Dermis microvascular lymphatic vessel endothelial cell (primary cell): Measurements from ENCODE around the gene FAM83C. TPM values are rescaled to one million over a fixed set of nuclear protein-coding genes. Genes with fewer than 3 reads are reported as not detected.

Source experiments
- DNase-seq, 2 donors: peaks; one replicate each; pipeline versions ENCODE4 v3.0.0 to v3.0.0-alpha.2; 2010; ENCODE audit warnings: low read depth in 2 of 2
- total RNA-seq: library from RNA; depleted of rRNA; stranded (reverse); fragments of >200 nt; gene quantifications from 2 replicates; pipeline ENCODE4 v1.2.1, GENCODE V29; 2014

The FAM83C gene
- not detected in 2 replicates for total RNA-seq

DNA sequence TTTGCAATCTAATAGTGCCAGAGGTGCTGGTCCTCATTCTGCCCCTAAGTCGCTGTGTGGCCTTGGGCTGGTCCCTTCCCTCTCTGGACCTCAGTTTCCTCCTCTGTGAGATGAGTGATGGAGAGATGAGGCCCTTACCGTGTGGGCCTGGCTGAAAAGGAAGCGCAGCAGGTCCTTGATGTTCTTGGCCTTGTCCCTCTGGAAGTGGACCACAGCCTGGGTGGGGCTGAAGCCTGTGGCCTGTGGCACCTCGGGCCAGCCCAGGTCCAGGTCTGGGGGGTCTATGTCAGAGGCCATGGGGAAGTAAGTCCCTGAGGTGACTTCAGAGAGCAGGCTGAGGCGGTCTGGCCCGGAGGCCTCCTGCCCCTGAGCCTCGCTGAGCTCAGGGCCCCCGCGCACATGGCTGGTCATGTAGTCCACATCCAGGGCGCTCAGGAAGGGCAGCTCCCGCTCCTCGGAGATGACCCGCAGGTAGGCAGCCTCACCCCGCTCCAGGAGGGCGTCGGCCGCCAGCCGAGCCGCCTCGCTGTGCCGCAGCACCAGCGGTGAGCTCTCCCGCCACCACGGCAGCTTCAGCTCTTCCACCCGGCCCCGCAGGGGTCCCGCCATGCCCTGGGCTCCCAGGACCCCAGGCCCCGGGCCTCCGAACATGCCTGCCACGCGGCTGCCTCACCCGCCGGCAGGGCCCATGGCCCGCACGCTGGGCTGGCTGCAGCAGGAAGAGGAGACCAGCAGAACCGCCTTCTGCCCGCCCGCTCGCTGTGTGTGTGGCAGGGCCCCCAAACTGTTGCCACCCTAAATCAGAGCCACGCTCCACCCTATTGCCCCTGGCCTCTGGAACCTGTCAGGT lies at the start of gene FAM83C:
FAM83C (minus strand) TSS at position 772 of the 850 bp plus-strand sequence; CDS start at position 651, 121 bp downstream.
- no peak for DNase-seq

DNA sequence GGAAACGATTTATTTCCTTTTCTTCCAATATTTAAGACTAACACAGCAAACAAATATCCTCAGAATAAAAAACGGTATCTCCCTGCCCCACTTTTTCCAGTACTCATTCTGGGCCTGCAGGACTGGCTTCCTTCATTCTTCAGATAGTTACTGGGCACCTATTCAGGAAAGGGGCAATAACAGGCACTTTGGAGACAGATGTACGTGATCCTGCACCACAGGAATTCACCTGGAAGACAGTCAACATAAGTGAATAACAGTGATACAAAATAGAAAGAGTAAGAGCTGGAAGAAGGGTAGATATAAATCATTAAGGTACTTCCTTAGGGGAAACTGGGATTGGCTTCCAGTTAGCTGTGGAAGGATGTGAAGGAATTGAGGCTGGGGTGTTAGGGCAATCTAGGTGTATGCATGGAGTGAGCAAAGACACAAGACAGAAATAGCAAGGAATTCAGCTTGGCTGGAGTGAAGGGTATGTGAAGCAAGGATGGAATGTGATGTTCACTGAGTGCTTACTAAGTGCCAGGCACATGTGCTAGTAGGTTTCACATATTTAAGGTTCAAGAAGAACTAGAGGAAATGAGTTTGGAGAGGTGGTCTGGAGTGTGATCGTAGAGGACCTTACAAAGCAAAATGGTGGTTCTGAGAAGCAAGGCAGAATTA lies 49.3 kb upstream of the FAM83C start:
- DNase-seq: no peak

DNA sequence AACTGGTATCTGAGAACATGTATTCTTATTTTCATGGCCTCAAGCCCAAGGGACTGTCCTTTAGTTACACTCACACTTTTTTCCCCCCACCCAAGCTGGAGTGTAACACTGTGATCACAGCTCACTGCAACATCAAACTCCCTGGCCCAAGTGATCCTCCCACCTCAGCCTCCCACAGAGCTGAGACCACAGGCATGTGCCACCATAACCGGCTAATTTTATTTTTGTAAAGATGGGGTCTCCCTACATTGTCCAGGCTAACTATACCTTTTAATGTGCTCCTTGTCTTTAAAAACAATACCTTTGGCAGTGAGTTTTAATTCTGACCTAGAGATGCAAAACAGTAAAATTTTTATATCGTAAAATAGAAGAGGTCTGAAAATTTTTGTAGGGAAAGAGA lies 48.2 kb upstream of the FAM83C start:
- no peak for DNase-seq

DNA sequence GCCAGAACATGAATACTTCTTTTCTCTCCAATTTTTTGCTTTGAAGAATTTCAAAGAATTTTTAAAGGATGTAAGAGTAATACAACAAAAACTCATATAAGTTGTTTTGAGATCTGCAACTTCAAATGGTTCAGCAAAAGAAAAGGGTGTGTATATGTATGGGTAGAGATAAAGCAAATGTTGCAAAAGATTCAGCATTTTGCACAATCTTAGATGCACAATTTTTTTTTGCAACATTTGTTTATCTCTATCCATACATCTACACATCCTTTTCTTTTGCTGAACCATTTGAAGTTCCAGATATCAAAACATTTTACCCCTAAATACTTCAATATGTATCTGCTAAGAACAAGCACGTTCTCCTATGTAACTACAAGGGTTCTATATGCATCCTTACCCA lies 47.4 kb upstream of the FAM83C start:
- DNase-seq: no peak

DNA sequence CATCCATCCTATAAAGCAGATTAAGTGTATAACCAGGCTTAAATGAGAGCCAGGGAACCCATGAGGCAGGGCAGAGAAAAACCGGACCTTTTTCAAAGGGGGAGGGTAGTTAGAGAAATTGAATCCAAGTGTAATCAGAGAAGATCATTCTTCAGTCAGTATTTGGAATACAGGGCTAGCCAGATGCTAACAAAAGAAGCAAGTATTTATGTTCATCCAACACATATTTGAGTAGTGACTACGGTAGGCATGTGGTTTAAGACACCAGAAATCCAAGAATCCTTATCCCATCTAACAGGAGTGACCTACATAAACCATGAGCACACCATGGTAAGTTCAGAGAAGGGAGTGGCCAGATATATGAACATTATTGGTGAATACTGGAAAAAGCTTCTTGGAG lies 46.8 kb upstream of the FAM83C start:
- no peak for DNase-seq

DNA sequence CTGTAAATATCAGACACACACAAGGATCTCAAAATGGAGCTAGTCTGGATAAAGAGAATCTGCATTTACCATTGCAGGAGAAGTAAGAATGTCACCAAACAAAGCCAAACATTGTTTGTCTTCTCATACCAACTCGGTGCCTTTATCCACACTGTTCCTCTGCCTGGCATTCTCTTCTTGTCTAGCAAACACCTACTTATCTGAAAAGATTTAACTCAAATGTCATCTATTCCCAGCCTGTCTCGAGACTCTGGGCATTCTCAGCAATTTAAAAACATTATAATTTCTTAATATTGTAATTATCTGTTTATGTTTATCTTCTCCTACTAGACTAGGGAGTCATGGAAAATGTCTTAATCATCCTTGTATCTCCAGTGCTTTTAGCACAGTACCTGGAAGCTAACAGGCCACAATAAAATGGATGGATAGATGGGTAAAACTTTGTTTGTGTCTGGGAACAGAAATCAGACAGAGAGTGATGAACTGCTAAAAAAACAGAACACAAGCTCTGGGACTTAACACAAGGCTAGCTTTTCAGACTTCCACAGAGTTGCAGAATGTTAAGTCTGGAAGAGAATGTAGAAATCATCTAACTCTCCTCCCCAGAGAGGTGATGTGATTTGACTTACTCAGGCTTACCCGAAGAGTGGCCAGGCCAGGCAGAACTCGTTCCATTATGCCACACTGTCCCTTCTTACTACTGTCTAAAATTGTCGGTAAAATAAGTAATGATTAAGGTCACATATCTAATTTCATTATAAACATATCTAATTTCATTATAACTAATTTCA lies 42.3 kb upstream of the FAM83C start:
- DNase-seq: no peak

DNA sequence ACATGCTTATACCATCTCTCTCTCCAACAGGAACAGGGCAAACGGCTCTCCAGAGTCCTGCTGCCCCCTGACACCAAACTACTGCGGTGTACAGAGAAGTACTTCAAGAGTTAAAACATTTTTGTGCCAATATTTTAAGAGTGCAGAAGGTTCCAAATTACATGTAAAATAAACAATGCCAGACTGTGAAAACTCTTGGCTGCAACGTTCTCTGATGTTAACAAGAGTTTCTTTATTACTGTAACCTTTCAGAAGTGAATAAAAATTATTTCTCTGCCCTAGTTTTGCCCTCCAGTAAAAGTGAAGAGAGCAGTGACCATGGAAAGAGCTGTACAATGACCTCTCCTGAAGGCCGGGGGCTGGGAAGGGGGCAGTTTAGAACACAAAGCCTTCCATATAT lies 41.4 kb upstream of the FAM83C start:
- no peak for DNase-seq

DNA sequence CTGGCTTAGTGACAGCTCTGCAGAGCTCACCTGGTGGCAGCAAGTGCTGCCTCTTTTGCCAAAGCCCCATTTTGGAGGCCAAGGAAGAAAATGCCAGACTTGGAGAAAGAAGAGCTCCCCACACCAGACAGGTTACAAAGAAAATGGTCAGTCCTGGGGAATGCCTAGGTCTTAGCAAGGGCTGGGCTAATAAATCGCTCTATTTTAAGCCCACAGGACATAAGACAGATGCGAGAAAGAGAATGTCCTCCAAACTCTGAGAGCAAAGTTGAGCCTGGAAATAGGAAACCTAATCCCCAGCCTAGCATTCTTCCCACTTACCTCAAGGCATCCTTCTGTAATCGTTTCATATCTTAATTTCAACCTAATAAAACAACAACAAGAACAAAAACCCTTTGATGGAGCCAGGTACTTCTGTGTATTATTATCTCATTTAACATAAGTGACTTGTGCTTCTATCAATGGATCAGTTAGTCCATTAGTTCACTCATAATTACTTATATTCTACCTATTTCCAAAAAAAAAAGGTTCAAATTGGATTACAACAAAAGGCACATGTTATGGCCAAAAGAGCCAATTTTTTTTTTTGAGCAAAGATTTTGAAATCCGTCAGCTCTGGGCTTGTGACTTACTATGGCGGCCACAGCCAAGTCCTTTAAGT lies 40.4 kb upstream of the FAM83C start:
- no peak for DNase-seq

DNA sequence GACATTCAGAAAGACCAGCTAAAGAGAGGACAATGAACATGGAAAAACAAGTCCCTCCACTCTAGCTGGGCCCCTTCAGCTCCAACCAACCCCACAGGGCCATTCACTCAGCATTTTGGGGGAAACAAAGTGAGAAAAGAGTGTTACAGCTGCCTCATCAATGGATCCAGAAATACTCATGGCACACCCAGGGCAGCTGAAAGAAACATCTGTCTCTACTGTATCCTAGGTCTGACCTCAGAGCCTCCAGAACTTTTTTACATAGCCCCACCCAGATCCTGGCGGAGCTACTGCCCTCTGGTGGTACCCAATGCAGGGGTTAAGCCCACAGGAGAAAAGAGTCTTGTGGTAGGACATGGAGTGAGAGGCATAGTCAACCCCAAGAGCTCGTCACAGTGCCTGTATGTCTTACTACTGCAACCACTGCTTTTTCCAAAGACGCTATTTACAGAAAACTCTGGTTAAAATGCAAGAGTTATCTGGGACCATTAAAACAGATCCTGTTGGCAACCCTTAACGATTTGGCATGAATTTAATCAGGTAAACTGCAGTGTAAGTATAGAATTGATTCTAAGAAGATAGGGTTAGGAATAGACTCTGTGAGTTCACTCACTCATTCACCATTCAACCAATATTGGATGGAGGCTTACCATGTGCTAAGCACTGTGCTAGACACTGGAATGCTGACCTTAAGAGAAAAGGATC lies 37.4 kb upstream of the FAM83C start:
- peak in 1 of 2 donors; percentile 49 for DNase-seq

DNA sequence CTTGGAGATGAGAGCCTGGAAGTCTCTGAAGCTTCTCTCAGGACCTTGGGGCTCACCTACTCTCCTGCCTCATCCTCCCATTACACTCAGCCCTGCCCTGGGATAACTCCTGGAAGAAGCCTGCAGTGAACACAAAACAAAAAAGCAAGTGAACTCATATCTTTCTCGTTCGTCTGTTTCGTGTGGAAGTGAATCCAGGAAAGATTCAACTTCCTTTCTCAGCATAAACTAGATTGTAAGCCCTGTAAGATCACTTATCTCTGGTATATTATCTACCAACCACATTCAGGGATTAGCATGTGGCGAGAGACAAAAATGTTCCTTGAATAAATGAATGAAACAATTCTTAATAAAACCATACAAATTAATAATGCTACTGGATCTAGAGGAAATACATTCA lies 36.5 kb upstream of the FAM83C start:
- DNase-seq: no peak

DNA sequence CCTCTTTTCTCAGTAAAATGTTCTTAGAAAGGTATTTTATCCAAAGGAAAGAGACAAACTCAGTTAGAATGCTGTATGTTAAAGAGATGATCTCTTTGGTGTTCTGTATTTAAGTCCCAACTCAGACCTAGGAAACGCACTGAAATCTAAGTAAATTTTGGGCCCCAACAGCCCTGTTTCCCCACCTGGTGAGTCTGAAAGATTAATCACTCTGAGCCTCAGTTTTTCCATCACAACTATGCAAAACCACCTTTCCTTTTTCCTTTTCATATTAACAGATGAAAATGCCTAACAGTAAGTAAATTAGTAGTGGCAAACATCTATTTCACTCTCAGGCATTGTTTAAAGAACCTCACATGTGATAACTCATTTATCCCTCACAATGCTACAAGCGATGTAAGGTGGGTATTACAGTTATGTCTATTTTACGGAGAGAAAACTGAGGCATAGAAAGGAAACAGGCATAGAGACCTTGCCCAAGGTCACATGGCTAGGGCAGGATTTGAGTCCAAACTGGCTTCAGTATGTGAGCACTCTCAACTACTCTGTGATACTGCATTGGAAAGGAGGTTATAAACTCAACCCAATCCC lies 36.0 kb upstream of the FAM83C start:
- DNase-seq: no peak

DNA sequence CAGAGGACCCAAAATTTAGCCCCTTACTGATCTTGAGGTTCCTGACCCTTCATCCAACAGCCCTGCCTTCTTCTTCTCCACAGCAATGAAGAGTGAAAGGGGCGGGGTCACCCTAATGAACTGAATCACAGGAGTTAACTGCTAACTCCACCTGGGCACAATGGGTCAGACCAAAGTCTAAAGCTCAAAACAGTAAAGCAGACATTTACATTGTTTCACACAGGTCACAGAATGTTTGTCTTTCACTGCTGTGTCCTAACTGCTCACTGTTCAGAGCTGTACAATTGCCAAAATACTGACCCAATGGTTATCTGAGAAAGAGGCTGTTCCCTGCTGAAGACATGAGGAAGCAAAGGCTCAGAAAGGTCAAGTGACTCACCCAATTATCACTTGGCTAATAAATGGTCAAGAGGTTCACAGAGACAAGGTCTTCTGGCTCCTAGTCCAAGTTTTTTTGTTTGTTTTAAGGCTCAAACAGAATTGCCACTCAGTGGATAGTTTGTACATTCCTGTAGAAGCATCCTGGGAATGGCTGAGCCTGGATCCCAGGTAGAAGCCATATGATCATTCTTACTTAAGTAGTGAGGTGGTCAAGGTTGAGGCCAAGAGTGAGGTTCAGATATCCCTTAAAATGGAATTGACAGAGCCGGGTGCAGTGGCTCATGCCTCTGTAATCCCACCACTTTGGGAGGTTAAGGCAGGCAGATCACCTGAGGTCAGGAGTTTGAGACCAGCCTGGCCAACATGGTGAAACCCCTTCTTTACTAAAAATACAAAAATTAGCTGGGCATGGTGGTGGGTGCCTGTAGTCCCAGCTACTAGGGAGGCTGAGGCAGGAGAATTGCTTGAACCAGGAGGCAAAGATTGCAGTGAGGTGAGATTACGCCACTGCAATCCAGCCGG lies 35.1 kb upstream of the FAM83C start:
- peak in 1 of 2 donors; percentile 89 for DNase-seq

DNA sequence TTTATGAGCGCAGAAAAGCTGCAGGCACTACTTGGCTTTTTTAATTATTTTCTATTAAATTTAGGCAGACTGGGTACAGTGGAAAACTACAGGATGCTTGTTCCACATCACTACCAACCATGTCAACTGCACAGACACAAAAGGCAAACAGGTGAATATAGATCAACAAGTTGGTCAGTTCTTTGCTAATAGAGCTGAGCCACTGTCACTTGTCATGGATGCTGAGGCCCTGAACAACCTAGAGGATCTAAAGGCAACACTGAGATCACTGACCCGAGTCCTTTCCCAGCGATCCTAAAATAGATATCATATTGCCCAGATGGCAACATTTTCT lies 34.5 kb upstream of the FAM83C start:
- no peak for DNase-seq

DNA sequence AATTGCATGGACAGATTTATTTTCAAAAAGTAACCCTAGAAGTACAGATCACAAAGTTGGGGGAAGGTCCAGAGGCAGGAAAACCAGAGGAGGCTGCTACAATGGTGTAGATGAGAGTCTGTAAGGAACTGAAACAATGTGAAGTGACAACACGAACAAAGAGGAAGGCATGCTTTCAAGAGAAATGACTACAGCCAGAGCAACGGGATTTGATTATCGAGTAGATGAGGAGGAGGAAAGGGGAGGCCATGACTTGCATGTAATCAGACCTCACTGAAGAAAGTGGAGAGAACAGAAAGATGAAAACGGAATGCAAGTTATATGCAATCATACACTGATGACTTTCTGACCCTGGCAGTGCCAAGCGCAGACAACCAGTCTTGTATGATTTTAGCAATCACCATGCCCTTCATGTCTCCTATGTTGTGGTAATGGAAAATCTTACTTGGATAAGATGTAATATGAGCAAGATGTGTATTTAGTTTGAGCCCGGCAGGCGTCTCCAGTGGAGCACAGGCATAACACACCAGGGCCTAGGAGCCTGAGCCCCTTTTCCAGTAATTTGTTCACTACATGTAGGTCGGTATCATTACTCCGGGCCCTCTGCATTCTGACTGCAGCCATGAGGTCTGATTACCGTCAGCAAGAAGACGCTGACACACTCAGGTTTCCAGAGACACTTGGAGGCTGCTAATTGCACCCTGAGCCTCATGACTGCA lies 34.0 kb upstream of the FAM83C start:
- no peak for DNase-seq

DNA sequence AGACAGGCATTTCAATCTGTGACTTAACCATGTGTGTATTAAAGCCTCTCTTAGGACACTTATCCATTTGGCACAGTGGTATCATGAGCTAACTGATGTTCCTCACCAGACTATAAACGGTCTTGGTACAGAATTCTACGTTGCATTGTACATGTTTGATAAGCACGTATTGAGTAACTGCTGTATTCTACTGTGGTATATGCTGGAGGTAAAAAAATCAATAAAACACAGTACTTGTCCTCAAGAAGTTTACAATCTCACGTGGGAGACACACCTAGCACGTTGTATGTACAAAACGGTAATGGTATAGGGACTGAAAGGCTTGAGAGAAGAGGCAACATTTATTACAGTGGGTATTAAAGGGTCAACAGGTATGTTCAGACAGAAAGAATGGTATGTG lies 33.2 kb upstream of the FAM83C start:
- no peak for DNase-seq

DNA sequence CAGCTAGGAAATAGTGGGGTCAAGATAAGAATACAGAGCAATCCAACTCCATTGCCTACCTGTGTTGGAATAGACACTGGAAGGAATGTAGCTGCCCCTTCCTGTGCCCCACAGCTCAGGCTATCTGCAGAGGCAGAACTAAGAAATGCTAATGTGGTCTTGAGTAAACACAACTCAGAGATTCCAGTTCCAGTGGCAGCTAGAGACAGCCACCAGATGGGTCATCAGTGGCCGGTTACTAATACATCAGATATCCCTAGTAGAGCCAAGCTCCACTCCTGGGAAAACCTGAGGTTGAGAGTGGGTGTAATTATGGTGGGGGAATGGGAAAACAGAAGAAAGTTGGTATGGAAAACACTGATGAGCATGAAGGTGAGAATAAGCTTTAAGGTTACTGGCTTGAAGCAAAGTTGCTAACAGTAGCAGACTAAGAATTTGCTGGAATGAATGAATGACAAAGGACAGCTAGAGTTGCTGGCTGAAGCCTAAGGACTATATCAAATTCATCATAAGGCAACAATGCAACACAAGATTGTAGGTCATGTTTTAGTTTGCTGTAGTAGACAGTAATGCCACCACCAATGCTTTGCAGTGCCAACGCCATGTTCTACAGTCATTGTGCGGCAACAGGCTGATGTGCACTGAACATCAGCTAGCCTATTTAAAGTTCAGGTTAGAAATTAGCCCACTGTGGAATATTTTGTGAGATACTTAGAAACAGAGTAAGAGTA lies 28.3 kb upstream of the FAM83C start:
- DNase-seq: no peak

DNA sequence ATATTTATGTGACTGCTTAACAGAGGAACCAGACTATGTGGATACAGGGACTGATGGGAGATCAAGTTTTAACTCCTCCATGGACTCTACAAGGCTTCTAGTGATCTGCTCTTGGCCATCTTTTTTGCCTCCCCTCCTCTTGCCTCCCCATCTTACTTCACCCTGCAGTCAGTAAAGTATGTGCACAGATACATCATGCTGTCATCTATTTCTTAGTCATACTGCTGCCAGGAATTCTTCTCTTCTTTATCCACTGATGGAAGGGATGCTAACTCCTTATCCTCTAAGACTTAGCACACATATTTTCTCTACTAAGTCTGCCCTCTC lies 27.6 kb upstream of the FAM83C start:
- DNase-seq: no peak

DNA sequence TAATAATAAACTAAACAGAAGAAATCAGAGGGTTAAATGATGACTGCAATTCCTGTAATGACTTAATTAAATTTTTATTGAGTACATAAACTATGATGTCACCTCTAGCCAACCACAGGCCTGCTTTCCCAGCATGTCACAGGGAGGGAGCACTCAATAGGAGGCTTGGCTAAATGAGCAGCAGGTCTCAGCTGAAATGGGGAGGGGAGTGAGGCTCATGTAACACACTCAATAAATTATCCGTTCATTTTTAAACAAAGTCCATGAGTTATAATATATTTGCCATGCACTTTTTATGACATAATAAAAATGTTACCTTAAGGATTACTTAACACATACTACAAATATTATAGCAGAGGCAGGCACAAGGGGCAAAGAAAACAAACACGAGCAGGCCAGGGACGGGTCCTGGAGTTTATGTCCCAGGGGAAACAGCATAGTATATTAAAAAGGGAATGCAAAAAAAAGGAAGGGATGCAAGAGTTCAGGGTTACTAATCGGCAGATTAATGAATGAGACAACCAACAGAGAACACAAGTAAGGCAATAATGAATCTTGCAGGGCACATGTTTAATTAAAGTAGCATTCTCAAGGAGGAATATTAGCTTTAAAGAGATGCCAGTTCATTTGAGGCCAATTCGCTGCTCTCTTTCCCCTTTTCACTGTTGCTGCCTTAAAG lies 27.1 kb upstream of the FAM83C start:
- DNase-seq: no peak
